GM12873 (cell line): Measurements from ENCODE around the gene MICAL3.
A peak's percentile ranks its signal among the peaks of the same experiment; 100 is the strongest.

Experiments
- TF ChIP-seq, protein P1 (sequence below): IDR thresholded peaks from 2 replicates; pipeline ENCODE4 v1.5.1; 2012; ENCODE audit warnings: low read depth, mild to moderate bottlenecking, moderate library complexity, low read length, control low read depth; ENCODE audit not compliant: insufficient read depth; ENCODE audit errors: missing control alignments

The MICAL3 gene

GRCh38 chr22:17794726-17795542 is 229.4 kb downstream of the MICAL3 start:
- TF ChIP-seq, protein P1, sequence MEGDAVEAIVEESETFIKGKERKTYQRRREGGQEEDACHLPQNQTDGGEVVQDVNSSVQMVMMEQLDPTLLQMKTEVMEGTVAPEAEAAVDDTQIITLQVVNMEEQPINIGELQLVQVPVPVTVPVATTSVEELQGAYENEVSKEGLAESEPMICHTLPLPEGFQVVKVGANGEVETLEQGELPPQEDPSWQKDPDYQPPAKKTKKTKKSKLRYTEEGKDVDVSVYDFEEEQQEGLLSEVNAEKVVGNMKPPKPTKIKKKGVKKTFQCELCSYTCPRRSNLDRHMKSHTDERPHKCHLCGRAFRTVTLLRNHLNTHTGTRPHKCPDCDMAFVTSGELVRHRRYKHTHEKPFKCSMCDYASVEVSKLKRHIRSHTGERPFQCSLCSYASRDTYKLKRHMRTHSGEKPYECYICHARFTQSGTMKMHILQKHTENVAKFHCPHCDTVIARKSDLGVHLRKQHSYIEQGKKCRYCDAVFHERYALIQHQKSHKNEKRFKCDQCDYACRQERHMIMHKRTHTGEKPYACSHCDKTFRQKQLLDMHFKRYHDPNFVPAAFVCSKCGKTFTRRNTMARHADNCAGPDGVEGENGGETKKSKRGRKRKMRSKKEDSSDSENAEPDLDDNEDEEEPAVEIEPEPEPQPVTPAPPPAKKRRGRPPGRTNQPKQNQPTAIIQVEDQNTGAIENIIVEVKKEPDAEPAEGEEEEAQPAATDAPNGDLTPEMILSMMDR: no peak

DNA sequence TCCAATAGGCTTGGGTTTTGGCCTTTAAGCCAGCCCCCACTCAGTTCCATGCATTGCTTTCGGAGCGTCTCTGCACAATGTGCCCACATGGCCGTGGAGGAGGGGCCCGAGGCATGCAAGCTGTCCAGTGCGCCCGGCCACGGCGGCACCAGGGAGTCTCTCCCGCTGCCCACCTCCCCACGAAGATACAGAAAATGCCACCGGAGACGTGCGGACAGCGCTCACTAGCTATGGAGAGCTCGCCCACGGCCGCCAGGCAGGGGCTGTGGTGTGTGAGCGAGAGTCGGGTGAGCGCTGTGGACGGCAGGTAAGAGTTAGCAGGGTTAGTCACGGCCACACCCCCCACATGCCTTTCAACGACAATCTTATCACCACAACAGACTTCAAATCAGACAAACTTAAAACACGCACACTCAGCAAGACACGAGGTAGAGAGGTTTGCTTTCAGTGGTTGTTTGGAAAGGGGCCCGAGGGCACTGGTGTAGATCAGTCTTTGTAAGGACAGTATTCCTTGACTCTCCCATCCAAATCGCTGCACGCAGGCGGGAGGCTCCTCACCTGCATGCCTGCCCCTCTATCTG is 231.4 kb downstream of the MICAL3 start:
- TF ChIP-seq, protein P1: no peak

DNA sequence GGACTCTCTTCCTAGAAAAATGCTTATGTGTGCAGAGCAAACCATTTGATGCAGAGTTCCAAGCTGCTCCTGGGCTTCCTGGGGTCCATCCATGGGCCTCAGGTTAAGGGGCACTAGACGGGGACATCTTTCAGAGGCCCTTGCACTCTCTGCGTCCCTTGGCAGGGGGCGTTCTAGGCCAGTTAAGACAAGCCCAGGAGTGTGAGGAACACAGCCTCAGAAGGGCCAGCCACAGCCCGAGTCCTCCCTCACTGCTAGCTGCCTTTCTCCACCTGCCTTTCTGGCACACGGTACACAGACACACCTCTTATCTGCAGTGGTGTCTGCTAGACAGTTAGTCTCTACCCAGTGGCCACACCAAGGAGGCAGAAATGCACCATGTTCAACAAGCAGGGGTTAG is 232.1 kb downstream of the MICAL3 start:
- TF ChIP-seq, protein P1: peak; percentile 53

DNA sequence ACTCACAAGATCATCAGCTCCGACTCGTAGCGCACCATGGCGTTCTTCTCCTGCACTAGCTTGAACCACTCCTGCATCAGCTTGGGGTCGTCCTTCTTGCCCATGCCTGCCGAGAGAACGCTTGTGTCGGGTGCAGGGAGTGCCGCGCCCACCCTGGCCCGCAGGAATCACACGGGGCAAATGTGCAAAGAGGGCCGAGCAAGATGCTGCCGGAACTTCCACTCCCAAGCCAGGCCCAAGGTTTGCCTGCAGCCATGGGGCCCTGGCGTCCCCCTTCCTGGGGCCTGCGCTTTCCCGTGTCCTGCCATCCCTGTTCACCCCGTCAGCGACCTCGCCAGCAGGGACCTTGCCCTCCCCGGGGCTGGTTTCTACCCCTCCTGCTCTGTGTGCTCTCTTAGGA is 233.2 kb downstream of the MICAL3 start:
- TF ChIP-seq, protein P1: no peak

DNA sequence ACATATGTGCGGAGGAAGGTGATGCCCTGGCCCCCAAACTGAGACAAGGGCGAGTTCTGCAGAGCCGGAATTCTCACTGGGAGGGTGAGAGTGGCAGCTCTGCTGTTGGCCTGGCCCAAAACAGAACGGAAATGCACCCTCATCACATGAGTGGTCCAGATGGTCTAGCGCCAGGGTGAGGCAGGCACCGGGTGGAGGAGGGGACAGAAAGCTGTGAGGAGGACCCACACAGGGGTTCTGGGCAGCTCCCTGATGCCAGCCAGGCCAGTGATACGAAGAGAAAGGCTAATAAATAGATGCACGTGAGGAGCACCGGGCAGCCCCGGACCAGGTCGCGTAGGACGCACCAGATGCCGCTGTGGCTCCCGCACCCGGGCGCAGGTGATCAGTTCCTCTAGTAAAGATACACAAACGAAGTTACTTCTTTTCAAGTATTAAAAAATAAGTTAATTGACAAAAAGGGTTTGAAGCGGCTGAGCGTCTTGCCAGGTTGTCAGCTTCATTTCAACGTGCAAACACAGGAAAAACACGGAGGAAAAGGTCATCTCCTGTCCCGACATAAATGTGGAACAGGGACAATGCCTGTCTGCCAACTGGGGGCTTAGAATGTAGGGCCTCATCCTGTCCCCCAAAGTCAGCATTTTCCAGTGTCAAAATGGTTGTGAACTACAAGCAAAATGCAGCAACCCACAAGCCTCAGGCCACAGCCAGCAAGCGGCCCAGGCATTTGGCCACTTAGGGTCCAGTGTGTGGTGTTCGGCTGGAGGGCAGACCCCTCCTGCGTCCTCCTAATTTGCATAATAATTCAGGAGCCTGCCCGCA is 234.8 kb downstream of the MICAL3 start:
- TF ChIP-seq, protein P1: no peak

- TF ChIP-seq, protein P1: no peak
Observed at GRCh38 chr22:17788528-17789378, 235.6 kb downstream of the MICAL3 start.
